Breast epithelium (tissue), 4 donors: ENCODE data around the gene ATG3. TPM values are rescaled to one million over a fixed set of nuclear protein-coding genes. Genes with fewer than 3 reads are reported as not detected.
"Not testable (repeated sequence)": the region's sequence is repeated elsewhere in the genome, so short reads cannot be mapped to it uniquely, and the experiment has no call there.

Experiments used
- DNase-seq, 2 donors: peaks; one replicate each; pipeline ENCODE4 v3.0.0-alpha.2; 2019; ENCODE audit warnings: low spot score in 2 of 2
- H3K27ac ChIP-seq, 2 donors: fragments of 200-600 bp; sonication (generic) in 1 of 2; one replicate each; pipeline ENCODE4 v1.5.1; 2016 to 2019; ENCODE audit warnings: mild to moderate bottlenecking in 1 of 2
- H3K27me3 ChIP-seq, 2 donors: fragments of 200-600 bp; sonication (generic) in 1 of 2; one replicate each; pipeline versions ENCODE4 v1.5.1 to v1.6.0; 2017 to 2019; ENCODE audit warnings: control low read depth in 1 of 2, mild to moderate bottlenecking in 1 of 2
- H3K36me3 ChIP-seq: fragments of 200-600 bp; one replicate; pipeline ENCODE4 v1.5.1; 2019
- H3K4me1 ChIP-seq, 2 donors: fragments of 200-600 bp; sonication (generic); one replicate each; pipeline ENCODE4 v1.5.1; 2016 to 2019; ENCODE audit warnings: control low read depth in 1 of 2
- H3K4me3 ChIP-seq, 3 donors: fragments of 200-600 bp; sonication (generic); 1 replicate in 2 of 3; 2 replicates in 1 of 3; pipeline ENCODE4 v1.5.1; 2016 to 2019; ENCODE audit warnings: mild to moderate bottlenecking in 3 of 3, moderate library complexity in 2 of 3
- H3K9me3 ChIP-seq, 2 donors: fragments of 200-600 bp; sonication (generic) in 1 of 2; one replicate each; pipeline ENCODE4 v1.5.1; 2016 to 2019; ENCODE audit warnings: control low read depth in 1 of 2
- POLR2A ChIP-seq: fragments of 450-650 bp; IDR thresholded peaks from one replicate; pipeline ENCODE4 v1.6.1; 2016; ENCODE audit warnings: antibody characterized with exemption, mild to moderate bottlenecking, moderate library complexity
- POLR2AphosphoS5 ChIP-seq, 3 donors: sonication (generic); formaldehyde crosslinking; IDR thresholded peaks; one replicate each; pipeline ENCODE4 v1.6.1; 2017; ENCODE audit warnings: antibody characterized with exemption in 3 of 3
- intact Hi-C: fragments of 100-400 bp; cut with DNase I; formaldehyde crosslinking; loops from one replicate; pipeline ENCODE4 v1.15.1; 2023; ENCODE audit warnings: low total_unique reads
- total RNA-seq, 3 donors: library from RNA; depleted of rRNA; stranded (reverse); fragments of >200 nt; gene quantifications; one replicate each; pipeline ENCODE4 v1.1.0, GENCODE V29; 2016
- TF ChIP-seq, protein P1 (sequence below), 3 donors: fragments of 450-650 bp; IDR thresholded peaks; one replicate each; pipeline ENCODE4 v1.5.1; 2016 to 2017; ENCODE audit warnings: antibody characterized with exemption in 3 of 3, mild to moderate bottlenecking in 3 of 3, moderate library complexity in 3 of 3

ATG3 gene
- total RNA-seq, 3 donors from 2014 or later, result 62.6 to 97.9 (median 68.2) TPM

DNA sequence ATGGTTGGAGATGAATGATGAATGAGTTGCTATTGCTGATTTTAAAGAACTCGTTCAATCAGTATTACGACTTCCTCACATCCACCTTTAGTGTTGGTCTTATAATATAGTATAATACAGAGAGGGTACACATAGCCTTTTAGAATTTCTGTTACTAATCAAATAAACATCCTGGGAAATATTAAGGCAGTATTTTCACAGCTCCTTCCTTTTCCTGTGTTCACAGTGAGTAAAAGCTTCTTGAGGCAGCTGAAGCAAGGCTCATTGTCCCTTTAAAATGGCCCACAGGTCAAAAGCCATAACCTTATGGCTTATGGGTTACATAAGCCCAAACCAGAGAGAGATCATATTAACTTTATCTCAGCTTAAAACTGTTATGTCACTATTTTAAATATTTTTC lies 61.1 kb downstream of the ATG3 start:
- intact Hi-C loops, result no loop called here
- no peaks in the 10 kb centered on the region for H3K36me3 ChIP-seq
- H3K27ac ChIP-seq, result no peak overlapping the region
- no peaks in the 10 kb centered on the region for H3K4me1 ChIP-seq
- no peak overlapping the region for H3K4me3 ChIP-seq
- TF ChIP-seq POLR2A (no peak), POLR2AphosphoS5 (IDR thresholded peaks at IDR 0.05) (no peak)
- TF ChIP-seq, protein P1, sequence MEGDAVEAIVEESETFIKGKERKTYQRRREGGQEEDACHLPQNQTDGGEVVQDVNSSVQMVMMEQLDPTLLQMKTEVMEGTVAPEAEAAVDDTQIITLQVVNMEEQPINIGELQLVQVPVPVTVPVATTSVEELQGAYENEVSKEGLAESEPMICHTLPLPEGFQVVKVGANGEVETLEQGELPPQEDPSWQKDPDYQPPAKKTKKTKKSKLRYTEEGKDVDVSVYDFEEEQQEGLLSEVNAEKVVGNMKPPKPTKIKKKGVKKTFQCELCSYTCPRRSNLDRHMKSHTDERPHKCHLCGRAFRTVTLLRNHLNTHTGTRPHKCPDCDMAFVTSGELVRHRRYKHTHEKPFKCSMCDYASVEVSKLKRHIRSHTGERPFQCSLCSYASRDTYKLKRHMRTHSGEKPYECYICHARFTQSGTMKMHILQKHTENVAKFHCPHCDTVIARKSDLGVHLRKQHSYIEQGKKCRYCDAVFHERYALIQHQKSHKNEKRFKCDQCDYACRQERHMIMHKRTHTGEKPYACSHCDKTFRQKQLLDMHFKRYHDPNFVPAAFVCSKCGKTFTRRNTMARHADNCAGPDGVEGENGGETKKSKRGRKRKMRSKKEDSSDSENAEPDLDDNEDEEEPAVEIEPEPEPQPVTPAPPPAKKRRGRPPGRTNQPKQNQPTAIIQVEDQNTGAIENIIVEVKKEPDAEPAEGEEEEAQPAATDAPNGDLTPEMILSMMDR (IDR thresholded peaks at IDR 0.05), result no peak
- no peaks in the 10 kb centered on the region for H3K9me3 ChIP-seq
- H3K27me3 ChIP-seq, result no peaks in the 10 kb centered on the region
- DNase-seq, result no peak

DNA sequence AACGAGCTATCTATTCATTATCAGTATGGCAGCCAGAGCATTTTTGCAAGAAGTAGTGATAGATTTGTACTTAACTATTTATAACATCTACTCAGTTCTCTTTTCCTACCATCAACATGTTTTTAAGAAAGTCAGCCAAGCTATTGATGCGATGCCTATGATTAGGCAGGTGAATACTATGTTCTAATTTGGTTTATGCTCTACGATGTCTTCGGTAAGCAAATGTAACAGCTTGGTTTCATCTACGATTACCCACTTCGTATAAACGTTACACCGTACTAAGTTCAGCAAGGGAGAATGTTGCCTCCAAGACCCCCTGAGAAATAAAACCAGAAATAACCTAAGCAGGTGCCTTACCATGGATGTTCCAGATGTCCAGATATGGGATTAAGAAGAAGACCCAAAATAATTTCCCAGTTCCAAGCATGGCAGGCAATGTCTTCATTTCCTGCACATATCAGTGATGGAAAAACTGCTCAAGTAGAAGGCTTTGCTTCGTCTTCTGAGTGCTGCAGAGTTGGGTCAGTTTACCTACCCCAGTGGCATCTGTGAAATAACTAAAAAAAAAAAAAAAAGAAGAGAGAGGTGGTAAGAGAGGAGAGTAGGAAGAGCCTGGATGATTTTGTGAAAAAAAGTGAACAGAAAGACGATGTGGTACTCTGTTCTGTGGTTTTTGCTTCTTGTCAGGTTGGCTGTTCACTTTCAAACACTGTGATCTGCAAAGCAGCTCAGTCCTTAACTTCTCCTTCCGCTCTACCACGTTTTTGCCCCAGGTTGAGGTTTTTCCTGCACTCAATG lies 62.6 kb downstream of the ATG3 start, which contains the start of gene BTLA:
Gene BTLA (minus strand): TSS at position 559 of the 798 bp plus-strand sequence. CDS start 114 bp downstream, at position 445.
- Histone ChIP-seq H3K36me3 (no peaks in the 10 kb centered on the region), H3K9me3 (no peaks in the 10 kb centered on the region), H3K4me3 (no peak within 1 kb of the TSS), H3K27me3 (no peaks in the 10 kb centered on the region), H3K27ac (no peak within 1 kb of the TSS), H3K4me1 (no peaks in the 10 kb centered on the region)
- intact Hi-C loops, result no loop called here
- no peak for TF ChIP-seq POLR2A
- TF ChIP-seq POLR2AphosphoS5 (IDR thresholded peaks at IDR 0.05), result no peak
- TF ChIP-seq, protein P1 (IDR thresholded peaks at IDR 0.05), result no peak
- DNase-seq, result no peak

DNA sequence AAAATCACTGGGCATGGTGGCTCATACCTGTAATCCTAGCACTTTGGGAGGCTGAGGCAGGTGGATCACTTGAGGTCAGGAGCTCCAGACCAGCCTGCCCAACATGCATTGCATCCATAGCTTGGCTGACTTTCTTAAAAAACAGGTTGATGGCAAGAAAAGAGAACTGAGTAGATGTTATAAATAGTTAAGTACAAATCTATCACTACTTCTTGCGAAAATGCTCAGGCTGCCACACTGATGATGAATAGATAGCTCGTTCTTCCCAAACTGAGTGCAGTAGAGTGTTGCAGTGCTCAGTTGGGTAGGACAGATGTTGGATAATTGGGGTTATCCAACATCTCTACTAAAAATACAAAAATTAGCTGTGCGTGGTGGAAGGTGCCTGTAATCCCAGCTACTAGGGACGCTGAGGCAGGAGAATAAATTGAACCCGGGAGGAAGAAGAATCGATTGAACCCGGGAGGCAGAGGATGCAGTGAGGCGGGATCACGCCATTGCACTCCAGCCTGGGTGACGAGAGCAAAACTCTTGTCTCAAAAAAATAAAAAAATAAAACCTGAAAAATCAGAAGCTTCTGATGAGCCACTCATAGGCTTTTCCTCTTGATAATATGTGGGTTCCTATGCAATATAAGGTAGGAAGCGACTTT lies 63.7 kb downstream of the ATG3 start:
- Histone ChIP-seq H3K27ac (no peak overlapping the region), H3K9me3 (no peaks in the 10 kb centered on the region), H3K27me3 (no peaks in the 10 kb centered on the region), H3K36me3 (no peaks in the 10 kb centered on the region), H3K4me3 (no peak overlapping the region), H3K4me1 (no peaks in the 10 kb centered on the region)
- intact Hi-C loops, result no loop called here
- no peak for DNase-seq
- TF ChIP-seq, protein P1 (IDR thresholded peaks at IDR 0.05), result no peak
- TF ChIP-seq POLR2AphosphoS5 (IDR thresholded peaks at IDR 0.05), result no peak
- no peak for TF ChIP-seq POLR2A

DNA sequence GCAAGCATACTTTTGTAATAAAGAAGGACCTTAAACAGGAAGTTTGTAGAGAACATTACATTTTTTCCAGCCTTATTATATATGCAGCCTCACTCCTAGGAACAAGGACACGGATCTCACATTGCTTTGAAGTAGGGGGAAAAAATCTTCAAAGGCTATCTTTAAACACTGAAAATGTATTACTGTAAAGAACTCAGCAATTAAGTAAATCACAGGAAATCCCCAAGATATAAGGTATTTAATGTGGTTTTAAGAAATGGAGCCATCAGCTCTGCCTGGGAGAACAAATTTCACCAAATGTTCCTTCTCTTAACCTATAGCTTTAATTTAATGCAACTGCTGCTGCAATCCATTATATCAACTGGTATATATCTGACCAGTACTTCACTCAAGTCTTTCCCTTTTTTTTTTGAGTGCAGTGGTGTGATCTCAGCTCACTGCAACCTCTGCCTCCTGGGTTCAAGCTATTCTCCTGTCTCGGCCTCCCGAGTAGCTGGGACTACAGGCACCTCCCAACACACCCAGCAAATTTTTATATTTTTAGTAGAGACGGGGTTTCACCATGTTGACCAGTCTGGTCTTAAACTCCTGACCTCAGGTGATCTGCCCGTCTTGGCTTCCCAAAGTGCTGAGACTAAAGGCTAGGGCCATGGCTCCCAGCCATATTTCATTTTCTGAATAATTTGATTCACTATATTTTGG lies 65.2 kb downstream of the ATG3 start:
- H3K9me3 ChIP-seq, result no peaks in the 10 kb centered on the region
- H3K36me3 ChIP-seq, result no peaks in the 10 kb centered on the region
- no peak for DNase-seq
- intact Hi-C loops, result no loop called here
- H3K4me1 ChIP-seq, result no peaks in the 10 kb centered on the region
- H3K4me3 ChIP-seq, result no peak overlapping the region
- H3K27me3 ChIP-seq, result no peaks in the 10 kb centered on the region
- TF ChIP-seq POLR2AphosphoS5 (IDR thresholded peaks at IDR 0.05), result no peak
- no peak for TF ChIP-seq POLR2A
- TF ChIP-seq, protein P1 (IDR thresholded peaks at IDR 0.05), result no peak
- no peak overlapping the region for H3K27ac ChIP-seq

DNA sequence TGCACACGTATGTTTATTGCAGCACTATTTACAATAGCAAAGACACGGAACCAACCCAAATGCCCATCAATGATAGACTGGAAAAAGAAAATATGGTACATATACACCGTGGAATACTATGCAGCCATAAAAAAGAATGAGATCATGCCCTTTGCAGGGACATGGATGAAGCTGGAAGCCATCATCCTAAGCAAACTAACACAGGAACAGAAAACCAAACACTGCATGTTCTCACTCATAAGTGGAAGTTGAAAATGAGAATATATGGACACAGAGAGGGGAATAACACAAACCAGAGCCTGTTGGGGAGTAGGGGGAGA lies 67.4 kb downstream of the ATG3 start:
- H3K9me3 ChIP-seq, intact Hi-C loops, H3K27me3 ChIP-seq, H3K36me3 ChIP-seq, H3K4me3 ChIP-seq, DNase-seq, H3K4me1 ChIP-seq, H3K27ac ChIP-seq: not testable (repeated sequence)
